Loucy (cell line): ENCODE data around the gene C3orf18.

Experiments used
- EZH2phosphoT487 ChIP-seq: fragments of 200-600 bp; IDR thresholded peaks from 2 replicates; pipeline ENCODE4 v1.6.1; 2018; ENCODE audit warnings: antibody characterized with exemption, mild to moderate bottlenecking, moderate library complexity, borderline replicate concordance
- TF ChIP-seq, protein P1 (sequence below): fragments of 200-600 bp; sonication (generic); conservative IDR thresholded peaks from 2 replicates; pipeline ENCODE4 v1.5.1; 2014; ENCODE audit warnings: mild to moderate bottlenecking, antibody characterized with exemption, low read length

DNA sequence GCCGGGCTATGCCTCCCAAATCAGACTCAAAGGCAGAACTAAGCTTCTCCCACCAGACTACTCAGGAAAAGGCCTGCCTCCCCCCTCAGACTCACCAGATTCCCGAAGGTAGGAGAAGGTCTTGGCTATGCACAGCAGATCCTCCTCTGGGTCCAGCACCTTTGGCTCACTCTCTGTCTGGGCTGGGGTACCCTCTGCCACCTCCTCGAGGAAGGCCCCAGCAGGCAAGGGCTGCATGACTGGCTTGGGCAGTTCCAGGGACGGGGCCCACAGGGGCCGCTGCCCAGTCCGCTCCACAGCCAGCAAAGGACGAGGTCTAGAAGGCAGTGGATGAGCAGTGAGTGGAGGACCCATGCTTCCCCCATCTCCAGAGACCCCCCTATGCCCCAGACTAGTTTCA is 40.7 kb upstream of the C3orf18 start:
- TF ChIP-seq, protein P1, sequence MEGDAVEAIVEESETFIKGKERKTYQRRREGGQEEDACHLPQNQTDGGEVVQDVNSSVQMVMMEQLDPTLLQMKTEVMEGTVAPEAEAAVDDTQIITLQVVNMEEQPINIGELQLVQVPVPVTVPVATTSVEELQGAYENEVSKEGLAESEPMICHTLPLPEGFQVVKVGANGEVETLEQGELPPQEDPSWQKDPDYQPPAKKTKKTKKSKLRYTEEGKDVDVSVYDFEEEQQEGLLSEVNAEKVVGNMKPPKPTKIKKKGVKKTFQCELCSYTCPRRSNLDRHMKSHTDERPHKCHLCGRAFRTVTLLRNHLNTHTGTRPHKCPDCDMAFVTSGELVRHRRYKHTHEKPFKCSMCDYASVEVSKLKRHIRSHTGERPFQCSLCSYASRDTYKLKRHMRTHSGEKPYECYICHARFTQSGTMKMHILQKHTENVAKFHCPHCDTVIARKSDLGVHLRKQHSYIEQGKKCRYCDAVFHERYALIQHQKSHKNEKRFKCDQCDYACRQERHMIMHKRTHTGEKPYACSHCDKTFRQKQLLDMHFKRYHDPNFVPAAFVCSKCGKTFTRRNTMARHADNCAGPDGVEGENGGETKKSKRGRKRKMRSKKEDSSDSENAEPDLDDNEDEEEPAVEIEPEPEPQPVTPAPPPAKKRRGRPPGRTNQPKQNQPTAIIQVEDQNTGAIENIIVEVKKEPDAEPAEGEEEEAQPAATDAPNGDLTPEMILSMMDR = no peak
- no peak for TF ChIP-seq EZH2phosphoT487
